Thyroid gland (tissue), 4 donors: ENCODE measurements around the gene SH2D1B.
"Not testable (repeated sequence)": the region's sequence is repeated elsewhere in the genome, so short reads cannot be mapped to it uniquely, and the experiment has no call there.

Source experiments
- POLR2A ChIP-seq, 2 donors: fragments of 450-650 bp; IDR thresholded peaks; one replicate each; pipeline ENCODE4 v1.6.1; 2017; ENCODE audit warnings: antibody characterized with exemption in 2 of 2, mild to moderate bottlenecking in 2 of 2, moderate library complexity in 1 of 2
- TF ChIP-seq, protein P1 (sequence below), 6 experiments: fragments of 200-600 bp in 3 of 6; fragments of 450-650 bp in 3 of 6; sonication (generic) in 3 of 6; IDR thresholded peaks; one replicate each; pipeline ENCODE4 v1.5.1; 2016 to 2019; ENCODE audit warnings: antibody characterized with exemption in 6 of 6, mild to moderate bottlenecking in 2 of 6, inconsistent platforms in 1 of 6, moderate library complexity in 1 of 6

DNA sequence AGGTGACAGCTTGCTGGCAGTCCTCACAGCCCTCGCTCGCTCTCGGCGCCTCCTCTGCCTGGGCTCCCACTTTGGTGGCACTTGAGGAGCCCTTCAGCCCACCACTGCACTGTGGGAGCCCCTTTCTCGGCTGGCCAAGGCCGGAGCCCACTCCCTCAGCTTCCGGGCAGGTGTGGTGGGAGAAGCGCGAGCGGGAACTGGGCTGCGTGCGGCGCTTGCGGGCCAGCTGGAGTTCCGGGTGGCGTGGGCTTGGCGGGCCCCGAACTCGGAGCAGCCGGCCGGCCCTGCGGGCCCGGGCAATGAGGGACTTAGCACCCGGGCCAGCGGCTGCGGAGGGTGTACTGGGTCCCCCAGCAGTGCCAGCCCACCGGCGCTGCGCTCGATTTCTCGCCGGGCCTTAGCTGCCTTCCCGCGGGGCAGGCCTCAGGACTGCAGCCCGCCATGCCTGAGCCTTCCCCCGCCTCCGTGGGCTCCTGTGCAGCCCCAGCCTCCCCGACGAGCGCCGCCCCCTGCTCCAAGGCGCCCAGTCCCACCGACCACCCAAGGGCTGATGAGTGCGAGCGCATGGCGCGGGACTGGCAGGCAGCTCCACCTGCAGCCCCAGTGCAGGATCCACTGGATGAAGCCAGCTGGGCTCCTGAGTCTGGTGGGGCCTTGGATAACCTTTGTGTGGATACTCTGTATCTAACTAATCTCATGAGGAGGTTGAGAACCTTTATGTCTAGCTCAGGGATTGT is 21.2 kb upstream of the SH2D1B start:
- not testable (repeated sequence) for TF ChIP-seq POLR2A (IDR thresholded peaks at IDR 0.05)
- TF ChIP-seq, protein P1, sequence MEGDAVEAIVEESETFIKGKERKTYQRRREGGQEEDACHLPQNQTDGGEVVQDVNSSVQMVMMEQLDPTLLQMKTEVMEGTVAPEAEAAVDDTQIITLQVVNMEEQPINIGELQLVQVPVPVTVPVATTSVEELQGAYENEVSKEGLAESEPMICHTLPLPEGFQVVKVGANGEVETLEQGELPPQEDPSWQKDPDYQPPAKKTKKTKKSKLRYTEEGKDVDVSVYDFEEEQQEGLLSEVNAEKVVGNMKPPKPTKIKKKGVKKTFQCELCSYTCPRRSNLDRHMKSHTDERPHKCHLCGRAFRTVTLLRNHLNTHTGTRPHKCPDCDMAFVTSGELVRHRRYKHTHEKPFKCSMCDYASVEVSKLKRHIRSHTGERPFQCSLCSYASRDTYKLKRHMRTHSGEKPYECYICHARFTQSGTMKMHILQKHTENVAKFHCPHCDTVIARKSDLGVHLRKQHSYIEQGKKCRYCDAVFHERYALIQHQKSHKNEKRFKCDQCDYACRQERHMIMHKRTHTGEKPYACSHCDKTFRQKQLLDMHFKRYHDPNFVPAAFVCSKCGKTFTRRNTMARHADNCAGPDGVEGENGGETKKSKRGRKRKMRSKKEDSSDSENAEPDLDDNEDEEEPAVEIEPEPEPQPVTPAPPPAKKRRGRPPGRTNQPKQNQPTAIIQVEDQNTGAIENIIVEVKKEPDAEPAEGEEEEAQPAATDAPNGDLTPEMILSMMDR (IDR thresholded peaks at IDR 0.05) = not testable (repeated sequence)
